GM18499 (cell line): ENCODE results near the gene SH3PXD2B.

Source experiments
- ATAC-seq: cut with Tn5 transposase; IDR thresholded peaks from one replicate; pipeline ENCODE4 v1.9.1; 2021; ENCODE audit warnings: moderate number of reproducible peaks; ENCODE audit not compliant: insufficient read depth, unreplicated experiment

Gene SH3PXD2B

DNA sequence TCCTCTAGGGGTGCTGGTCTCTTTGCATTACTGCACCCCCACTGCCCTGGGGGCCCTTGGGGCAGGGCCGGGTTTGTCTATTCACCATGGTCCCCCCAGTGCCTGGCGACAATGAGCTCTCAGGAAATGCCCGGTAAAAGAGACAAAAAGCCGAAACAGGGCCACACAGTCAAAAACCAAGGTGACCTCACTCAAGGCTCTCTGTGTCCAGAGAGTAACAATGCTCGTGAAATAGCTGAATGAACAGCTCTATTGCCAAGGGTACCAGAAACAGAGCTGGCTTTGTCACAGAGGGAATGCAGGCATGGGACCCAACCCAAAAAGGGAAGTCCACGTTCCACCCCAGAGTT is 16.0 kb downstream of the SH3PXD2B start:
- no peak for ATAC-seq

GRCh38 chr5:172437445-172438318 is 16.6 kb downstream of the SH3PXD2B start:
- ATAC-seq, result no peak

DNA sequence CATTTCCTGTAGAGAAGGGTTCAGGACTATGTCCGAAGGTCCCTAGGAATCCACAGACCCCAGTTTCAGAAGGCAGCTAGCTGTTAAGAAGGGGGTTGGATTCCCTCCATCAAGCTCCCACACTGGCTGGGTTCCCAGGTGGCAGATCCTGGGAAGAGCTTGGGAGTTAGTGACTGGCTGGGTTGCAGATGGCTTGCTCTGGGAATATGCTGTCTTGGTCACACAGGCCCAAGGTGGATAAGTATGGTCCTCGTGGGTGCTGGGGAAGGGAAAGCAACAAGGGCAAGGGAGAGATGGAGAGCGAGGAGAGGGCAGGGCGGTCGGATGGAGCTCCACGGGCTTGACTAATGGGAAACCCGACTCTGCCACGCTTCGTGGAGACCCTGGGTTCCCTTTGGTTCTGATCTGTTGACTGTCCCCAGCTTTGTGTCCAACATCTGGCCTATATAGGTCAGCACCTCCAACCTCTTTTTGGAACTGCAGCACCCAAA is 17.4 kb downstream of the SH3PXD2B start:
- ATAC-seq, result no peak

GRCh38 chr5:172436078-172436878 is 18.0 kb downstream of the SH3PXD2B start:
- no peak for ATAC-seq

DNA sequence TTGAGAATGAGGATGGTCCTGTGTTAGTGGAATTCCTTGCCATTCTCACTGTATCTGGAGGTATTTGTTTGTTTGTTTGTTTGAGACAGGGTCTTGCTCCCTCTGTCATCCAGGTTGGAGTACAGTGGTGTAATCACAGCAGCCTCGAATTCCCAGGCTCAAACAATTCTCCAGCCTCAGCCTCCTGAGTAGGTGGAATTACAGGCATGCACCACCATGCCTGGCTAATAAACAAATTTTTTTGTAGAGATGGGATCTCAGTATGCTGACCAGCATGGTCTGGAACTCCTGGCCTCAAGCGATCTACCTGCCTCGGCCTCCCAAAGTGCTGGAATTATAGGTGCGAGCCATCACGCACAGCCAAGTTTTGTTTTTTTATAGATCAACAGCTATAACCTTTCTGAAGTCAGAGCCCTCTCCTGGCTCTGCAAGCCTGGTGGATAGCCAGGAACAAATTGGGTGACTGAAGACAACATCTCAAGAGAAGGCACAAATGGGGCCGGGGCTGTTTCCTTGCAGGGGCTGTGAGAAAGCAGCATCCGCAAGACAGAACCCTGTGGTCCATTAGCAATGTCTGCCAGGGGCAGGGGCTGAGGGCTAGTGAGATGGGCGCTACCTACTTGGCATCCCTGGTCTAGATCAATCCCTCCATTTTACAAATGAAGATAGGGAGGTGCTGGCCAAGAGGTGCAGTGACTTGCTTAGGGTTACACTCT is 18.8 kb downstream of the SH3PXD2B start:
- no peak for ATAC-seq

GRCh38 chr5:172434251-172434650 is 20.1 kb downstream of the SH3PXD2B start:
- ATAC-seq, result no peak

GRCh38 chr5:172433513-172433912 is 20.8 kb downstream of the SH3PXD2B start:
- no peak for ATAC-seq

- ATAC-seq, result no peak
Measured at GRCh38 chr5:172433071-172433470, 21.3 kb downstream of the SH3PXD2B start.

- ATAC-seq, result no peak
Measured at GRCh38 chr5:172430354-172430753, 24.0 kb downstream of the SH3PXD2B start.

GRCh38 chr5:172429201-172429940 is 25.0 kb downstream of the SH3PXD2B start:
- no peak for ATAC-seq

- ATAC-seq, result no peak
Measured at GRCh38 chr5:172428224-172429166, 25.8 kb downstream of the SH3PXD2B start.

- ATAC-seq, result no peak
Measured at GRCh38 chr5:172427202-172427601, 27.1 kb downstream of the SH3PXD2B start.

GRCh38 chr5:172426086-172426485 is 28.2 kb downstream of the SH3PXD2B start:
- no peak for ATAC-seq

DNA sequence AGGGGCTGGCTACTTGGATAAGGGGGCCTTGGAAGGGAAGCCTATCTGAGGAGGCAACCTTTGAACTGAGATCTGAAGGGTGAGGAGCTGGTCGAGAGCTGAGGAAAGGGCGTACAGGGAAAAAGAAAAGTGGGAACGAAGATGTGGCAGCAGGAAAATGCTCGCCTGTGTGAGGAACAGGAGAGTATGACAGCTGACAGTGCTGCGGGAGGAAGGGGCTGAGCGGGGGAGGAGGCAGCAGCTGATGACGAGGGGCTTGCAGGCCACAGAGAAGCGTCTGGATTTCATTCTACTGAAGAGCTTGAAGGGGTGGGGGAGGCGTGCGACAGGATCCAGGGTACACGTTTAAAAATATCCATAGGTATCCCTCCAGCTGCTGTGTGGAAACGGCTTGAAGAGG is 28.9 kb downstream of the SH3PXD2B start:
- no peak for ATAC-seq

GRCh38 chr5:172424808-172425207 is 29.5 kb downstream of the SH3PXD2B start:
- ATAC-seq, result no peak

- ATAC-seq, result no peak
Measured at GRCh38 chr5:172424111-172424490, 30.2 kb downstream of the SH3PXD2B start.

GRCh38 chr5:172423379-172424110 is 30.8 kb downstream of the SH3PXD2B start:
- ATAC-seq, result no peak

DNA sequence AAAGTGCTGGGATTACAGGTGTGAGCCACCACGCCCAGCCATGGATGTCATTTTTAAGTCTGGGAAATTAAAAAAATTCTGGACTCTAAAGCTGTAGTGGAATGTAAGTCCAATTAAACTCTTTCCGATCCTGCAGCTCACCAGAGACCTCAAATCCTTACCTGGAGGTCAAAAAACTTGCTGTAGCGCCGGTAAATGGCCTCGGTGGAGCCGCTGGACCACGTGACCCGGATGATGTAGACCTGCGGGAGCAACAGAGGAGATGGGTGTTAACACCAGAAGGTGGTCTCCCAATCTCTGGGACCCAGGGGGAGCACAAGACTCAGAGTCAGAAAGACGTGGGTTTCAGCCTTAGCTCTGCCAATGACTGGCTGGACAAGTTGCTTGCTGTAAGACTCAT is 32.1 kb downstream of the SH3PXD2B start:
- no peak for ATAC-seq
